GM23248 (cell line): ENCODE results near the gene ADORA1. TPM values are rescaled to one million over a fixed set of nuclear protein-coding genes. Genes with fewer than 3 reads are reported as not detected.

Experiments
- DNase-seq: peaks from one replicate; pipeline ENCODE4 v3.0.0-alpha.2; 2015
- H2AFZ ChIP-seq: fragments of 200-600 bp; sonication (generic); 2 replicates; pipeline ENCODE4 v1.6.1; 2016; ENCODE audit warnings: antibody characterized with exemption
- H3F3A ChIP-seq: fragments of 200-600 bp; sonication (generic); 2 replicates; pipeline ENCODE4 v1.6.1; 2016; ENCODE audit warnings: mild to moderate bottlenecking, antibody characterized with exemption, mixed run types; ENCODE audit not compliant: insufficient read depth
- H3K27ac ChIP-seq: fragments of 200-600 bp; sonication (generic); 2 replicates; pipeline ENCODE4 v1.5.1; 2016; ENCODE audit warnings: mild to moderate bottlenecking
- H3K27me3 ChIP-seq: fragments of 200-600 bp; sonication (generic); replicated peaks from 2 replicates; pipeline ENCODE4 v1.6.1; 2016; ENCODE audit warnings: mild to moderate bottlenecking; ENCODE audit not compliant: insufficient read depth
- H3K36me3 ChIP-seq: fragments of 200-600 bp; sonication (generic); 2 replicates; pipeline ENCODE4 v1.6.1; 2016; ENCODE audit warnings: low read depth, mild to moderate bottlenecking
- H3K4me1 ChIP-seq: fragments of 200-600 bp; sonication (generic); 2 replicates; pipeline ENCODE4 v1.6.1; 2016; ENCODE audit warnings: mild to moderate bottlenecking; ENCODE audit not compliant: insufficient read depth
- H3K4me2 ChIP-seq: fragments of 200-600 bp; sonication (generic); one replicate; pipeline ENCODE4 v1.6.1; 2016; ENCODE audit warnings: mild to moderate bottlenecking; ENCODE audit not compliant: unreplicated experiment
- H3K4me3 ChIP-seq: fragments of 200-600 bp; sonication (generic); 2 replicates; pipeline ENCODE4 v1.5.1; 2016; ENCODE audit warnings: mild to moderate bottlenecking
- H3K79me2 ChIP-seq: fragments of 200-600 bp; sonication (generic); 2 replicates; pipeline ENCODE4 v1.6.1; 2016; ENCODE audit warnings: mild to moderate bottlenecking; ENCODE audit not compliant: insufficient read depth
- H3K9ac ChIP-seq: fragments of 200-600 bp; sonication (generic); 2 replicates; pipeline ENCODE4 v1.6.1; 2016; ENCODE audit warnings: mild to moderate bottlenecking
- H3K9me2 ChIP-seq: fragments of 200-600 bp; sonication (generic); 2 replicates; pipeline ENCODE4 v1.6.1; 2016; ENCODE audit warnings: mixed run types, mild to moderate bottlenecking, moderate library complexity; ENCODE audit not compliant: insufficient read depth
- H3K9me3 ChIP-seq: fragments of 200-600 bp; sonication (generic); one replicate; pipeline ENCODE4 v1.6.1; 2017; ENCODE audit warnings: low read depth
- H4K20me1 ChIP-seq: fragments of 200-600 bp; sonication (generic); 2 replicates; pipeline ENCODE4 v1.6.0; 2016; ENCODE audit not compliant: insufficient read depth
- EZH2 ChIP-seq: fragments of 200-600 bp; sonication (generic); IDR thresholded peaks from 2 replicates; pipeline ENCODE4 v1.6.1; 2018; ENCODE audit warnings: antibody characterized with exemption, mild to moderate bottlenecking; ENCODE audit not compliant: insufficient read depth, poor library complexity, severe bottlenecking
- EZH2phosphoT487 ChIP-seq: fragments of 200-600 bp; sonication (generic); IDR thresholded peaks from 2 replicates; pipeline ENCODE4 v1.6.1; 2018; ENCODE audit warnings: antibody characterized with exemption, moderate library complexity, mild to moderate bottlenecking, low read depth; ENCODE audit not compliant: insufficient read depth
- WGBS, 2 experiments: methylation state at CpG; one replicate each; pipeline ENCODE4 v1.1.6; 2015 to 2017; ENCODE audit warnings: low lambda C conversion rate in 2 of 2, low coverage in 1 of 2; ENCODE audit errors: missing lambda C conversion rate in 2 of 2; 5-methylcytosine and 5-hydroxymethylcytosine counted together
- in situ Hi-C: fragments of 300-500 bp; cut with MboI; formaldehyde crosslinking; loops from 2 replicates; pipeline ENCODE4 v1.15.0; 2020
- polyA plus RNA-seq: library from polyadenylated mRNA; unstranded; fragments of >200 nt; fragmentation: Nextera tagmentation; extraction: Ambion mirVana; gene quantifications from 2 replicates; pipeline ENCODE4 v1.2.1, GENCODE V29; 2016
- total RNA-seq: library from RNA; depleted of rRNA; stranded (reverse); fragments of >200 nt; shearing (Covaris generic); gene quantifications from 2 replicates; pipeline ENCODE4 v1.2.3, GENCODE V29; 2014

ADORA1 gene
- total and polyA plus RNA-seq, 2 experiments from 2014 or later = 2.2 to 5.8 TPM

DNA sequence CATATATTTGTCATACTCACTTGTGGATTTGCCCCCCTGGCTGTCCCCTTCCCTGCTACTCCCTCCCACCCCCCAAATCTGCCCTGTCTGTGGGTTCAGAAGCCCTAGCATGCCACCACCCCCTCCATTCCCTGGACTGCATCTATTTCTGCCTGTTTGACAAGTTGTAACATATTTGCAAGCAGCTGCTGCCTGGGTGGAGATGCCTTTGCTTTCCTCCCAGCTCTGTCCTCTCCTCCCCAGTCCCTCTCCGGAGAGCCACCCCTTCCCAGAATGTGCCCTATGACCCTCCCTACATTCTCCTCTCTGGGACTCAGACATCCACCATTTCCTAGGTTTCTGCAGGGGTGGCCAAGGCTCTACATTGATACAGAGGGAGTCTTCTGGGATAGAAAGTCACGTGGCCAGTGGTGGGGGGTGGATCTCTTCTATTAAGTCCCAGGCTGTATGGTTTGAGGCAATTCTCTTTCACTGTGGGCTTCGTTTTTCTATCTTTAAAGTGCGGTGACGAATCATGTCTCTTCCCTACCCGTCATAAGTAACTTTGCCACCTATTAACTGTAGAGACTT lies 35.7 kb upstream of the ADORA1 start:
- Histone ChIP-seq H3K27ac (no peak overlapping the region), H4K20me1 (no peaks in the 10 kb centered on the region), H3K36me3 (no peaks in the 10 kb centered on the region), H2AFZ (no peak overlapping the region), H3K9ac (no peak overlapping the region), H3K4me1 (no peaks in the 10 kb centered on the region), H3K9me3 (no peaks in the 10 kb centered on the region), H3K27me3 (peaks cover 8% of the 10 kb centered on the region; the same call in 1 of the 2 replicates), H3K4me2 (no peak overlapping the region), H3F3A (no peaks in the 10 kb centered on the region), H3K4me3 (no peak overlapping the region), H3K9me2 (no peaks in the 10 kb centered on the region), H3K79me2 (no peaks in the 10 kb centered on the region)
- WGBS, 2 experiments = 51 to 62% methylated on average over 6 of the region's 6 CpGs
- in situ Hi-C loops = no loop called here
- no peak for DNase-seq
- TF ChIP-seq EZH2 = no peak
- no peak for TF ChIP-seq EZH2phosphoT487

DNA sequence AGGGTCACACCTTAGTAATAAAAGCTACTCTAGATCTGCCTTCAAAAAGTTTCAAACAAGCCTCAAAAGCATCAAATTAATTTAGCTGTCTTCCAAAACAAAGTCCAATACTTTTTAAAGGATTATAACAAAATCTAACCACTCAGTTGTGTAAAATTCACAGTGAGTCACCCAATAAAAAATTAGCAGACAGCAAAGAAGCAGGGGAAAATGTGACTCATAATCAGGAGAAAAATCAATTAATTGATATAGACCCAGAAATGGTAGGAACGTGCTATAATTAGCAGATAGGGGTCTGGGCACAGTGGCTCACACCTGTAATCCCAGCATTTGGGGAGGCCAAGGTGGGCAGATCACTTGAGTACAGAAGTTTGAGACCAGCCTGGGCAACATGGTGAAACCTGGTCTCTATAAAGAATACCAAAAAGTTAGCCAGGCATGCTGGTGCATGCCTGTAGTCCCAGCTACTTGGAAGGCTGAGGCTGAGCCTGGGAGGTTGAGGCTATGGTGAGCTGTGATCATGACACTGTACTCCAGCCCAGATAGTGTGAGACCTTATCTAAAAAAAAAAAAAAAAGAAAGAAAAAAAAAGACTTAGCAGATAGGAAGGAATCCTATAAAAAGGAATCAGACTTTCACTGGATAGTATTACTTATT lies 33.6 kb upstream of the ADORA1 start:
- DNase-seq = peak; percentile 37
- in situ Hi-C loops = no loop called here

DNA sequence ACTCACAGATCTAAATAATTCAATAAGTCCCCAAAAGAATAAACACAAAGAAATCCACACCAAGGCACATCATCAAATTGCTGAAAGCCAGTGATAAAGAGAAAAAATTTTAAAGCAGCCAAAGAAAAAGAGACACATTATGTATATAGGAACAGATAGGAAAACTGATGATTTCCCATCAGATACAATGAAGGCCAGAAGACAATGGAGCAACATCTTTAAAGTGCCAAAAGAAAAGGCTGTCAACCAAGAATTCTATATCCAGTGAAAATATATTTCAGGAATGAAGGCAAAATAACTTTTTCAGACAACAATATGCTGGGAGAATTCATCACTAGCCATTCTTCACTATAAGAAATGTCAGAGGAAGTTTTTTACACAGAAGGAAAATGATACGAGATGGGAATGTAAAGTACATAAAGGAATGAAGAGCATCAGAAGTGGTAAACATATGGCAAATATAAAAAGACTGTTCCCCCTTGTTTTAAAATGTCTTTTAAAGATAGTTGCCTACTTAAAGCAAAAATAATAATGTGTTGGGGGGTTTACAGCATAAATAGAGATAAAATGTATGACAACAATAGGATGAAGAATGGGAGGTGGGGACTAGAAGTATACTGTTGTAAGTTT lies 32.4 kb upstream of the ADORA1 start:
- H4K20me1 ChIP-seq = no peaks in the 10 kb centered on the region
- H3K4me2 ChIP-seq = no peak overlapping the region
- peaks cover 9% of the 10 kb centered on the region for H3K27me3 ChIP-seq
- TF ChIP-seq EZH2phosphoT487 (no peak), EZH2 (no peak)
- no peak overlapping the region for H2AFZ ChIP-seq
- no peaks in the 10 kb centered on the region for H3K9me2 ChIP-seq
- DNase-seq = no peak
- no peaks in the 10 kb centered on the region for H3K36me3 ChIP-seq
- H3K27ac ChIP-seq = no peak overlapping the region
- H3K4me3 ChIP-seq = no peak overlapping the region
- WGBS, 2 experiments = 55 to 74% methylated on average over 1 of the region's 1 CpG
- no peaks in the 10 kb centered on the region for H3F3A ChIP-seq
- no peaks in the 10 kb centered on the region for H3K79me2 ChIP-seq
- H3K4me1 ChIP-seq = no peaks in the 10 kb centered on the region
- no peaks in the 10 kb centered on the region for H3K9me3 ChIP-seq
- no peak overlapping the region for H3K9ac ChIP-seq
- in situ Hi-C loops = no loop called here

More for the DNA sequence above, 33.6 kb upstream of the ADORA1 start:
- H3K27ac ChIP-seq = no peak overlapping the region
- H3K4me3 ChIP-seq = no peak overlapping the region
- H3K4me1 ChIP-seq = no peaks in the 10 kb centered on the region
- no peaks in the 10 kb centered on the region for H3K79me2 ChIP-seq
- H2AFZ ChIP-seq = no peak overlapping the region
- H3K9me2 ChIP-seq = no peaks in the 10 kb centered on the region
- 88 to 95% methylated on average over 1 of the region's 1 CpG for WGBS, 2 experiments
- no peak overlapping the region for H3K4me2 ChIP-seq
- TF ChIP-seq EZH2phosphoT487 = no peak
- no peak for TF ChIP-seq EZH2
- H4K20me1 ChIP-seq = no peaks in the 10 kb centered on the region
- peaks cover 8% of the 10 kb centered on the region; the same call in 1 of the 2 replicates for H3K27me3 ChIP-seq
- H3K9me3 ChIP-seq = no peaks in the 10 kb centered on the region
- no peaks in the 10 kb centered on the region for H3F3A ChIP-seq
- H3K9ac ChIP-seq = no peak overlapping the region
- H3K36me3 ChIP-seq = no peaks in the 10 kb centered on the region

DNA sequence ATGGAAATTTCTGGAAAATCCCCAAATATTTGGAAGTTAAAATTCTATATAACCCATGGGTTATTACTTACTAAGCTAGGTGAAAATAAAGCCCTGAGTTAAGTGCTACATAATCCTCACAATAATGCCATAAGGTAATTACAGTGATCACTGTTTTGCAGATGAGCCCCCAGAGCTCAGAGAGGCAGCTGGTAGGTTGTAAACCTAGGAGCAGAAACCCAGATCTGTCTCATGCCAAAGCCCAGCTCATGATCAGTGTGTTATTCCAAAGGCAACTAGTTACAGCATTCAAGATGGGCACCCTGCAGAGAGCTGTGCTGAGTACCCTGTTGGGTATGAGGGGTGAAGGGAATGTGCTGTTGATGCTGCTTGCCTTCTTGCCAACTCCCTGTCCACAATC lies 31.0 kb upstream of the ADORA1 start:
- no peaks in the 10 kb centered on the region for H3K79me2 ChIP-seq
- H3F3A ChIP-seq = no peaks in the 10 kb centered on the region
- no peak for TF ChIP-seq EZH2
- no peak for TF ChIP-seq EZH2phosphoT487
- H2AFZ ChIP-seq = no peak overlapping the region
- in situ Hi-C loops = no loop called here
- H3K36me3 ChIP-seq = no peaks in the 10 kb centered on the region
- H3K9ac ChIP-seq = no peak overlapping the region
- no peaks in the 10 kb centered on the region for H4K20me1 ChIP-seq
- no peaks in the 10 kb centered on the region for H3K9me3 ChIP-seq
- no peak overlapping the region for H3K27ac ChIP-seq
- H3K4me1 ChIP-seq = no peaks in the 10 kb centered on the region
- peaks cover 13% of the 10 kb centered on the region for H3K27me3 ChIP-seq
- no peak overlapping the region for H3K4me2 ChIP-seq
- no peaks in the 10 kb centered on the region for H3K9me2 ChIP-seq
- DNase-seq = no peak
- no peak overlapping the region for H3K4me3 ChIP-seq
